OCI-M2 (cell line): ENCODE results near the gene CD2BP2.

Experiments used
- DNase-seq: peaks from one replicate; lab custom pipeline; 2025; ENCODE audit not compliant: unreplicated experiment; lab: John Stamatoyannopoulos, UW

The CD2BP2 gene

DNA sequence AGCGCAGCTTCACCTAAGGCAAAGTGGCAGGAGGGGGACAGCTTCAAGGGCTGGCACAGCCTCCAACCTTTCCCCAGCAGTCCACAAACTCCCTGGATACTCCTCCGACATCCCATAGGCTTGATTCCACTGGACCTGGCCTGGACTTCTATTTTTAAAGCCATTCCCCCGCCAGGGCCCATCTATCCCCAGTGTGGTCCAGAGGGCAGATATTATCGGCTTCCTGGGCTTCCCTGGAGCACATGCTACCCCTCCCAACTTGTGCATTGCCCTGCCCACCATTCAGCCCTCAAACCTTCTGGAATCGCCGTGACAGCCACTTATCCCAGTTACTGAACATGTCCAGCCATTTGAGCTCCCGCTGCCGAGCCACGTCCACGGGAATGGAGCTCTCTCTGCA, 10.1 kb upstream of the CD2BP2 start:
- DNase-seq, result no peak

- no peak for DNase-seq
These were observed 6.1 kb upstream of the CD2BP2 start for GRCh38 chr16:30361180-30361579.

DNA sequence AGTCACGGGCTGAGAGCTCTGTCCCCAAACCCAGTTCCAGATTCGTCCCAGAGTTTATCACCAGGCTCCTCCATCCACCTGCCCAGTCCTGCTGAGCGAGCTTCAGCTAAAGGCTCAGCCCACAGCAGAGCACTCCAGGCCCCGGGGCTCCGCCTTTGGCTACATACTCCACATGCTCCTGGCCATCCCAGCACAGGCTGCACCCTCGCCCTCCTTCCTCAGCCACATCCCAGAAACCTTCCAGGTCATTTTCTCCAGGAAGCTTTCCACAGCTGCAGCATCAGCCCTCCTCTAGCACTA, 4.7 kb upstream of the CD2BP2 start:
- DNase-seq, result no peak

GRCh38 chr16:30358990-30359870, 4.1 kb upstream of the CD2BP2 start:
- DNase-seq, result no peak

GRCh38 chr16:30358577-30358936, 3.4 kb upstream of the CD2BP2 start:
- DNase-seq, result no peak

- no peak for DNase-seq
These were observed 2.8 kb upstream of the CD2BP2 start for GRCh38 chr16:30357715-30358576.

DNA sequence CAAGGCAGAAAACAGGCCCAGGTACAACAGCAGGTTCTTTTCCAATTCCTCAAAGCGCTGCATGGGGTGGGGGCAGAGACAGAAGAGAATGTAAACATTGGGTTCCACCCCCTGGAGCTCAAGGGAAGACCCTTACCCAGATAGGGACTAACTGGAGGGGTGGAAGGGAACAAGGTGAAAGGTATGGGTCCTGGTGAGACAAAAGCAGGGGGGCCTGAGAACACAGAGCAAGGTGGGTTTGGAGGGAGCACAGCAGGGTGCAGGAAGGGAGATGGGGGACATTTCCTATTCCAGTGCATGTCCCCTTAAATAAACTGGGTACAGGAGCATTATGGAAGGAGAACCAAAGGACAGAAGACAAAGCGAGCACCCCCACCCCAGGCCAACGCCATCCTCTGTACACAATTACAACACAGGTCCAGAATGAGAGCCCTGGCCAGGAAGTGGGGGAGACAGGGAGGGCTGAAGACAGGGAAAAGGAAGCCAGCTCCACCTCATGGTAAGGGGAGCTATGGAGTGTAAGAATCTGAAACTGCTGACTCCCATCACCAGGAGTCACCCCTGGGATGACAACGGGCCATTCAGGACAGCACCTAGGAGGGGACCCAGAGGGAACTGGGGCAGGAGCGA, 2.1 kb upstream of the CD2BP2 start:
- DNase-seq, result no peak

DNA sequence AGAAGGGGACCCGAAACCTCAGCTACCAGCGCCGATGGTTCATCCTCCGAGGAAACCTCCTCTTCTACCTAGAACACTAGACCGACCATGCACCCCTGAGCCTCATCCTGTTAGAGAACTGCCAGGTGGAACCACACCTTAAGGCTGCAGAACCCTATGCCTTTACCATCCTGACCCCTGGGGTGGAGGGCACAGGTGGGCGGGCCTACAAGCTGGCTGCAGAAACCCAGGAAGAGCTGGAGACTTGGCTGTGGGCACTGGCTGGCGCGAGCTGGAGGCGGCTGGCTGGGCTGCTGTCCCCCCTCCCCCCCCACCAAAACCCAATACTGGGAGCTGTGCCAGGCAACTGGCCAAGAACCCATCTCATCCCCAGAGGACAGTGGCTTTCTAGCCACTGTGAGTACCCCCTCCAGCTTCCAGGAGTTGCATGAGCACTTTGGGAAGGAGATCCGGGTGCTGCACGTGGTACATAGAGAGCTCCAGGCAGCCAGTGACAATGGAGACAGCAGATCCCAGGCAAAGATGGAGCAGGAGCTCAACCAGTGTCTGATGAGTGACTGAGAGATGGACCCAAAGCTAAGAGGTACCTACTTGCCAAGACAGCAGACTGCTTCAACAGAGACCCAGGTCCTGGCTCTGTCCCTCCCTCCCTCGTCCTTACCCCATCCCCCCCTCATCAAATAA, 1.4 kb upstream of the CD2BP2 start:
- no peak for DNase-seq

DNA sequence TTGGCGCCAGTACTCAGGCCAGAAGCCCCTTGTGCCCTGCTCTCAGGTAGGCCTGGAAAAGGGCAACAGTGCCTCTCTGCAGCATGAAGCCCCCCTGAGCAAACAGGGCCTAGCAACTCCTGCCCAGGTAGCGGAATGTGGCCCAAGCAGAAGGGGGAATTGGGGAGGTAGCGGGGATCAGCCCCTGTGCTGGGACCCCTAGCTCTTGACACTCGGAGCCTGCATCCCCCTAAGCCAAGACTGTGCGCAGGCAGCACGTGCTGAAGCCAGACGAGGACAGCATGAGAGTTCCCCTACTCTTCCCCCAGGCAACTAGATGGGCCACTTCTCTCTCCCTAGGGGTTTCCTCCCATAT, 823 bp upstream of the CD2BP2 start:
- no peak for DNase-seq

DNA sequence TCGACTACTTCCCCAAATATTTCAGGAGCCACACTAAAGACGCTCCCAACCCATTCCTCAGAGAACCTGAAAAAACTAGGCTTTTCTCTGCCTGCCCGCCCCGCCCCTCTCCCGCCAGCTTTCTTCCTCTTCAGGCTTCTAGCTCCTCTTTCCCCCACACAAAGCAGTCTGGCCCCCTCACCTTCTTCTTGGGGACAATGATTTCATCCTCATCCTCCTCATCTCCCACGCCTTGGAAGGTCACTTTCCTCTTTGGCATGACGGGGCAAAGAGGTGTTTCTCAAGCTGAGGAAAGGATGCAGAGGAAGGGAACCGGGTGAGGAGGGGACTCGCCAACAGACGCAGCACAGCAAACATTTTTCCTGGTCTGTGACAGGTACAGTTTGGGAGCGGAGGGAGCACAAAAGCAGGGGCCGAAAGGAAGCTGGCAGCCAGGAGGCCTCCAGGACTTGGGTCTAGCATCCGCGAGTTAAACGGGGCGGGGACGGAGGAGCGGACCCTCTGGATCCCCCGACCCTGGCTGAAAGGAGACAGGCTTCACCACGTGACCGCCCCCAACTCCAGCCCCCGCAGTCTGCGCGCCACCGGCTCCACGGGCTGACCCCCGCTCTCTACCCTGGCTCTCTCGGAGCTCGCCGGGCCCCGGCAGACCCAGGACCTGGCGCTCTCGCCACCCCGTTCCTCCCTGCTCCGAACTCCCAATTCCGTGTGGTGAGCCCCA, 525 bp downstream of the CD2BP2 start:
- no peak for DNase-seq

GRCh38 chr16:30353438-30354129, 1.5 kb downstream of the CD2BP2 start:
- no peak for DNase-seq

GRCh38 chr16:30352488-30353401, 2.4 kb downstream of the CD2BP2 start:
- no peak for DNase-seq

DNA sequence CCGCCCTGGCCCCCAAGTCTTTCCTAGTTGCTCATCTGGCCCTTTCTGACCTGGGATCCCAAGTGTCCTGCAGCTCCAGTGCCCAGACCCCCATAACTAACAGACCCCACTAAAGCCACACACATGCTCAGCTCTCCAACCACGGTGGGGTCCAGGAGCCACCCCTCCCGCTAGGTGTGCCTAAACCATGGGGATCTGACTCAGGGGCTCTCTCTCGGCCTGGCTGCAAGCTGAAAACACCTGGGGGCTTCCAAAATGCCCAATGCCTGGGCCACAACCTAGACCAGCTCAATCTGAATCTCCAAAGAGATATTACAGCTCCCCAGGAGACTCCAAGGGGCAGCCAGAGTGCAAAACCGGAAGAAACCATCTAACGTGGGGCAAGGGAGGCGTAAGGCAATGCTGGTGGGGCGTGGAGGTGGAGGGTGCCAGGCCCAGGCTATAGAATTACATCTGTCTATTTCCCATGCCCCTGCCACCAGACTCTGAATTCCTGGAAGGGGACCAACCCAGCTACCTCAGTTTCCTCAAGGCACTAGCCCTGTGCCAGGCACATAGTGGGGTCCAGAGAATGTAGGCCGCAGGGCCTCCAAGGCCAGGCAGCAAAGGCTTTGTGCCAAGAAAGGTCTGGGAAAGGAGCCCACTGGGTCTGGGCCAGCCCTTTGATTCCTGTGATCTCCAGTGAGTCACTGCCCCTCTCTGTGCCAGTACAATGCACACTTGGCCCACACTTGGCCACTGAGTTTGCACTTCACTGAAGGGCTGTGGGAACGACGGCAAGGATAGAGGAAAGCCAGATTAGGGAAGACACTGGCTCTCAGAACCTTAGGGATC, 3.3 kb downstream of the CD2BP2 start:
- DNase-seq, result no peak

DNA sequence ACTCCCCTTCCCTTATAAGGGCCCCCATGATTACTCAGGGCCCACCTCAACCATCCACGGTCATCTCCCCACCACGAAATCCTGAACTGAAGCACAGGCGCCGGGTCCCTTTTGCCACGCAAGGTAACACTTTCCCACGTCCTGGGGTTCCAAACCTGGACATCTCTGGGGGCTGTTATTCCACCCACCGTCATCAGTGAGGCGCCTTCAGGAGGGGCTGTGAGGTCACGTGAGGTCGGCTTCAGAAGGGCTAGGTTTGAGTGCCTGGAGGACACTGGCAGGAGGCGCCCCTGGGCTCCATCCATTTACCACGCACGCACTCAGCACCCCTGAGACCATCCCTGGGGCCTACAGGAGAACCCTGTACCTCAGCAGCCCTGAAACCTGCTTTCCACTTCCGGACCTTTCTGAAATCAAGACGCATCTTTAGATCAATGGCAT, 4.1 kb downstream of the CD2BP2 start:
- DNase-seq, result no peak

GRCh38 chr16:30350134-30350871, 4.8 kb downstream of the CD2BP2 start:
- DNase-seq, result no peak

DNA sequence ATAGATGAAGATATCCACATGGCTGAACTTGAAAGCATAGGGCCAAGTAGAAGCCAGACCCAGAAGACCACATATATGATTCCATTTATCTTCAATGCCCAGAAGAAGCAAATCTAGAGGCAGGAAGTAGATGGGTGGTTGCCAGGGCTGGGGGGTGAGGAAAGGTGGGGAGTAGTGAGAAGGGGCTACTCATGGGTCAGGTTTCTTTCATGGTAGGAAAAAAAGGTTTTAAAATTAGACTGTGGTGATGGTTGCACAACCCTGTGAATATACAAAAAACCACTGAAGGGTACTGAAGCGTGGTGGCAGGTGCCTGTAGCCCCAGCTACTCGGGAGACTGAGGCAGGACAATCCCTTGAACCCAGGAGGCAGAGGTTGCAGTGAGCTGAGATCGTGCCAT, 5.4 kb downstream of the CD2BP2 start:
- no peak for DNase-seq

- no peak for DNase-seq
These were observed 6.2 kb downstream of the CD2BP2 start for GRCh38 chr16:30348929-30349328.

- no peak for DNase-seq
These were observed 7.0 kb downstream of the CD2BP2 start for GRCh38 chr16:30348113-30348512.
